Panc1 (cell line): ENCODE results near the gene CD40LG. TPM values are rescaled to one million over a fixed set of nuclear protein-coding genes. Genes with fewer than 3 reads are reported as not detected.
A peak's percentile ranks its signal among the peaks of the same experiment; 100 is the strongest.

Source experiments
- ATAC-seq: fragments of 200-7000 bp; cut with Tn5 transposase; 2 replicates; pipeline ENCODE4 v1.9.1; 2020; ENCODE audit warnings: mild to moderate bottlenecking, moderate library complexity
- Bru-seq: library from RNA; stranded (reverse); fragments of 400-500 nt; gene quantifications from one replicate; lab custom pipeline; 2021; lab: Mats Ljungman, UMichigan
- BruChase-seq, 2 experiments: library from RNA; stranded (reverse); fragments of 400-500 nt; gene quantifications; one replicate each; lab custom pipeline; 2021; lab: Mats Ljungman, UMichigan
- BruUV-seq: library from RNA; stranded (reverse); fragments of 400-500 nt; replicated peaks from 2 replicates; lab custom pipeline; 2021; lab: Mats Ljungman, UMichigan
- CTCF ChIA-PET: fragments of 300-600 bp; sonication (Branson Sonifier 250); formaldehyde crosslinking; loops from one replicate; lab custom pipeline; 2022; ENCODE audit warnings: antibody characterized with exemption; lab: Charles Lee
- POLR2A ChIA-PET: fragments of 300-600 bp; sonication (Branson Sonifier 250); formaldehyde crosslinking; loops from one replicate; lab custom pipeline; 2022; ENCODE audit warnings: antibody characterized with exemption; lab: Charles Lee
- DNase-seq: peaks from one replicate; pipeline ENCODE4 v3.0.0-alpha.2; 2010; ENCODE audit warnings: low read depth, low spot score
- H3K27ac ChIP-seq: 2 replicates; pipeline ENCODE4 v1.5.1; 2011; ENCODE audit warnings: mild to moderate bottlenecking, low read length, inconsistent platforms
- H3K27me3 ChIP-seq: fragments of 200-500 bp; sonication (Bioruptor generic); 2 replicates; pipeline ENCODE4 v1.6.0; 2014; ENCODE audit warnings: low read length, inconsistent platforms; ENCODE audit not compliant: control insufficient read depth, insufficient read depth
- H3K36me3 ChIP-seq: fragments of 200-500 bp; sonication (Bioruptor generic); 2 replicates; pipeline ENCODE4 v1.5.1; 2014; ENCODE audit warnings: inconsistent platforms, mild to moderate bottlenecking, low read length, moderate library complexity; ENCODE audit not compliant: control insufficient read depth, insufficient read depth
- H3K4me1 ChIP-seq: 2 replicates; pipeline ENCODE4 v1.5.1; 2011; ENCODE audit warnings: inconsistent platforms, mild to moderate bottlenecking, low read length, moderate library complexity; ENCODE audit not compliant: control insufficient read depth, insufficient read depth
- H3K4me3 ChIP-seq, 2 experiments: 2 replicates each; pipeline ENCODE4 v1.5.1; 2011 to 2012; ENCODE audit warnings: low read depth in 2 of 2, low read length in 2 of 2, mild to moderate bottlenecking in 2 of 2, inconsistent platforms in 1 of 2, moderate library complexity in 1 of 2
- H3K9me3 ChIP-seq: fragments of 200-500 bp; sonication (Bioruptor generic); 2 replicates; pipeline ENCODE4 v1.5.1; 2014; ENCODE audit warnings: low read depth, mild to moderate bottlenecking, inconsistent platforms, low read length, moderate library complexity; ENCODE audit not compliant: control insufficient read depth, insufficient read depth
- POLR2AphosphoS5 ChIP-seq: IDR thresholded peaks from 2 replicates; pipeline ENCODE4 v1.6.1; 2012; ENCODE audit warnings: mild to moderate bottlenecking, low read depth, low read length, moderate library complexity
- REST ChIP-seq, 2 experiments: IDR thresholded peaks; 2 replicates each; pipeline ENCODE4 v1.6.1; 2011 to 2012; ENCODE audit warnings: low read depth in 2 of 2, control low read depth in 1 of 2, low read length in 1 of 2, mild to moderate bottlenecking in 1 of 2, moderate library complexity in 1 of 2; ENCODE audit not compliant: insufficient read depth in 1 of 2
- SIN3A ChIP-seq: IDR thresholded peaks from 2 replicates; pipeline ENCODE4 v1.6.1; 2012; ENCODE audit warnings: low read depth, mild to moderate bottlenecking, low read length, moderate library complexity, borderline replicate concordance; ENCODE audit not compliant: insufficient read depth
- TCF7L2 ChIP-seq: IDR thresholded peaks from 2 replicates; pipeline ENCODE4 v1.6.1; 2011; ENCODE audit warnings: mild to moderate bottlenecking, low read depth, low read length, inconsistent platforms
- in situ Hi-C: cut with HindIII; loops from 2 replicates; pipeline ENCODE4 v1.10.0; 2016; ENCODE audit warnings: low sequenced_read_pairs, low pct_unique_long_range_greater_than_20kb
- intact Hi-C: fragments of 100-400 bp; cut with micrococcal nuclease; formaldehyde crosslinking; loops from one replicate; pipeline ENCODE4 v1.10.0; 2022; ENCODE audit not compliant: unreplicated experiment
- long read RNA-seq: library from polyadenylated mRNA; unstranded; transcript quantifications from one replicate; pipeline ENCODE4 v2.0.0, GENCODE V29; 2021; ENCODE audit not compliant: unreplicated experiment
- polyA plus RNA-seq: library from polyadenylated mRNA; unstranded; fragments of >200 nt; gene quantifications from one replicate; pipeline ENCODE4 v1.2.1, GENCODE V29; 2012; ENCODE audit warnings: missing spikeins; ENCODE audit not compliant: insufficient read length
- total RNA-seq: library from RNA; stranded (reverse); gene quantifications from one replicate; pipeline ENCODE4 v1.2.1, GENCODE V29; 2021; ENCODE audit not compliant: unreplicated experiment
- TF ChIP-seq, protein P1 (sequence below): fragments of 450-650 bp; IDR thresholded peaks from 2 replicates; pipeline ENCODE4 v1.5.1; 2017; ENCODE audit warnings: mild to moderate bottlenecking

Gene CD40LG
- total RNA-seq (not detected), Bru-seq, nascent RNA (not detected), BruChase-seq, experiment 1, labeled RNA remaining after a 2-hour chase (not detected), BruChase-seq, experiment 2, labeled RNA remaining after a 6-hour chase (percentile 7 among the genes with signal in this experiment)
- not detected for polyA plus RNA-seq
- long read RNA-seq, result 0 reads

DNA sequence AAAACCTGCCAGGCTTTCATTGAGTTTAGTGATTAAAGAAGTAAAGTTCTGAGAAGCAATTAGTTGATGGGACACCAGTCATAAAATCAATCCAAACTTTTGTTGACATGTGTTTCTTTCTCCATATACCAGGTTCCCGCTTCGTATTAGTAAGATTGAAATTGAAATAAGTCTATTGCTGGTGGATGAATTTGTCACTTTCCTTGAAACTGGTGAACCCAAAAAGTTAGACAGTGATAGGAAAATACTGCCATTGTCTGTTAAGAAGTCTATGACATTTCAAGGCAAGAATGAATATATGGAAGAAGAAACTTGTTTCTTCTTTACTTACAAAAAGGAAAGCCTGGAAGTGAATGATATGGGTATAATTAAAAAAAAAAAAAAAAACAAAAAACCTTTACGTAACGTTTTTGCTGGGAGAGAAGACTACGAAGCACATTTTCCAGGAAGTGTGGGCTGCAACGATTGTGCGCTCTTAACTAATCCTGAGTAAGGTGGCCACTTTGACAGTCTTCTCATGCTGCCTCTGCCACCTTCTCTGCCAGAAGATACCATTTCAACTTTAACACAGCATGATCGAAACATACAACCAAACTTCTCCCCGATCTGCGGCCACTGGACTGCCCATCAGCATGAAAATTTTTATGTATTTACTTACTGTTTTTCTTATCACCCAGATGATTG is at the start of gene CD40LG:
CD40LG (plus strand) TSS at position 482 of the 684 bp plus-strand sequence; CDS start at position 573, 91 bp downstream.
- Histone ChIP-seq H3K27ac (no peak within 1 kb of the TSS), H3K4me1 (no peaks in the 10 kb centered on the region), H3K9me3 (no peaks in the 10 kb centered on the region), H3K36me3 (no peaks in the 10 kb centered on the region), H3K4me3 (no peak within 1 kb of the TSS), H3K27me3 (peaks cover 2% of the 10 kb centered on the region; the same call in 1 of the 2 replicates)
- intact Hi-C loops (no loop called here), in situ Hi-C loops (no loop called here)
- BruUV-seq, result no TSS peak
- DNase-seq (no peak), ATAC-seq (no peak)
- CTCF ChIA-PET, result no interaction called here
- TF ChIP-seq SIN3A (no peak), POLR2AphosphoS5 (no peak), TCF7L2 (no peak), REST (IDR thresholded peaks at IDR 0.05; ENCODE audit: insufficient read depth in 1 of 2, low read depth in 2 of 2, low read length in 1 of 2) (no peak)
- TF ChIP-seq, protein P1, sequence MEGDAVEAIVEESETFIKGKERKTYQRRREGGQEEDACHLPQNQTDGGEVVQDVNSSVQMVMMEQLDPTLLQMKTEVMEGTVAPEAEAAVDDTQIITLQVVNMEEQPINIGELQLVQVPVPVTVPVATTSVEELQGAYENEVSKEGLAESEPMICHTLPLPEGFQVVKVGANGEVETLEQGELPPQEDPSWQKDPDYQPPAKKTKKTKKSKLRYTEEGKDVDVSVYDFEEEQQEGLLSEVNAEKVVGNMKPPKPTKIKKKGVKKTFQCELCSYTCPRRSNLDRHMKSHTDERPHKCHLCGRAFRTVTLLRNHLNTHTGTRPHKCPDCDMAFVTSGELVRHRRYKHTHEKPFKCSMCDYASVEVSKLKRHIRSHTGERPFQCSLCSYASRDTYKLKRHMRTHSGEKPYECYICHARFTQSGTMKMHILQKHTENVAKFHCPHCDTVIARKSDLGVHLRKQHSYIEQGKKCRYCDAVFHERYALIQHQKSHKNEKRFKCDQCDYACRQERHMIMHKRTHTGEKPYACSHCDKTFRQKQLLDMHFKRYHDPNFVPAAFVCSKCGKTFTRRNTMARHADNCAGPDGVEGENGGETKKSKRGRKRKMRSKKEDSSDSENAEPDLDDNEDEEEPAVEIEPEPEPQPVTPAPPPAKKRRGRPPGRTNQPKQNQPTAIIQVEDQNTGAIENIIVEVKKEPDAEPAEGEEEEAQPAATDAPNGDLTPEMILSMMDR, result no peak
- POLR2A ChIA-PET, result no interaction called here

GRCh38 chrX:136598631-136599030 is 49.3 kb upstream of the CD40LG start:
- no peak overlapping the region for H3K4me3 ChIP-seq
- H3K27ac ChIP-seq, result no peak overlapping the region
- no peaks in the 10 kb centered on the region for H3K4me1 ChIP-seq
- TF ChIP-seq POLR2AphosphoS5 (no peak), REST (IDR thresholded peaks at IDR 0.05; ENCODE audit: insufficient read depth in 1 of 2, low read depth in 2 of 2, low read length in 1 of 2) (no peak), SIN3A (no peak), TCF7L2 (no peak)
- TF ChIP-seq, protein P1, result no peak
- in situ Hi-C loops, result no loop called here
- ATAC-seq (no peak), DNase-seq (no peak)
- intact Hi-C loops, result no loop called here
- H3K27me3 ChIP-seq, result no peaks in the 10 kb centered on the region; the same call in 1 of the 2 replicates
- H3K36me3 ChIP-seq, result no peaks in the 10 kb centered on the region
- no peaks in the 10 kb centered on the region for H3K9me3 ChIP-seq
- ChIA-PET POLR2A (no interaction called here), CTCF (no interaction called here)
- no TSS peak for BruUV-seq
